GM21526 (cell line): Measurements from ENCODE around the gene ANKRD13A.
"Not testable (repeated sequence)": the region's sequence is repeated elsewhere in the genome, so short reads cannot be mapped to it uniquely, and the experiment has no call there.

ENCODE experiments used
- ATAC-seq: cut with Tn5 transposase; IDR thresholded peaks from one replicate; pipeline ENCODE4 v1.9.1; 2021; ENCODE audit warnings: moderate library complexity; ENCODE audit not compliant: unreplicated experiment, low FRiP score

Gene ANKRD13A

DNA sequence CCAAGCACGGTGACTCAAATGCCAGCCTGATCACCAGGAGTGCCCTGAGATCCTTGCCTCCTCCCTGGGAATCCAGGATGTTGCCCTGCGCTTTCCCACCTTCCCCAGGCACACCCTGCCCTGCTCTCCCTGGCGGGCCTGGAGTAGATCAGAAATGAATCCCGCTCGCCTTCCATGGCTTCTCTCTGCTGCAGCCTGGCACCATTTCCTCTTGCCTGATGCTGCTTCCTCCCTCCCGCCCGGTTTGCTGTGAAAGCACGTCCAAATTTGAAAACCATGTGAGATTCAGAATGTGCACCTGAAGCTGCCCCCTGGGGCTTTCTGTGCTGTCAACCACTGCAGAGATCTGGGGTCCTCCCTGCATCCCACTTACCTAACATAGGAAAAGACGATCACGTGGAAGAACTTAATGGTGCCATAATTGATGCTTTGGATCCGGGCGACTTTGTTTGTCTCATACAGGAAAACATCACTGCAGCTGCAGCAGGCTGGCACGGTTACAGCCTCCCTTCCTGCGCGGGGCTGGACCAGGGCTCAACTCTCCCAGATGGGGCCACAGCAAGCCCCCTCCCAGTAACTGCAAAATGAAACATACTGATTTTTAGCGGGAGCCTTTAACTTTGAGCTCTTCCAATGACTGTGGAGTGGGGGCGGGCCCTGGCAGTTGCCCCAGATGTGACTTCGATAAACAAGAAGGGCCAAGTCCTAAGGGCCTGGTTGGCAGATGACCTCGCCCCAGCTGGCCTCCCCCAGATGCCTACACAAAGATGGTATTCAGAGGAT, 74.0 kb downstream of the ANKRD13A start:
- ATAC-seq, result no peak

DNA sequence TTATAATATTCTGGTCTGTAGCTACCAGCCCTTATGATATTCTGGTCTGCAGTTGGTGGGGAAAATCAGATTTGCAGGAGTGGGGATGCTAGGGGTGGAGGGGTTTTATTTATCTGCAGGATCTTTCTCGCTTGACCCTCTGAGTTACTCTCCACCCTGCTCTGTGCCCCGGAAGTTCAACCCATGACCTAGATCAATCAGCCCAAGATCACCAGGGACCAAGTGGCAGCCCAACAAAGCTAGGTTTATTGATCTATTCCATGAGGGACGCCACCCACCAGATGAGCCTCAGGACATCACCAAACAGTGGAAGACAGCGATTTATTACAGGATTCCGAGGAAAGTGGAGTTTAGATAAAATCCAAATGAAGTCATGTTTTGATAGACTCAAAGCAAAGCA, 74.9 kb downstream of the ANKRD13A start:
- ATAC-seq, result no peak

DNA sequence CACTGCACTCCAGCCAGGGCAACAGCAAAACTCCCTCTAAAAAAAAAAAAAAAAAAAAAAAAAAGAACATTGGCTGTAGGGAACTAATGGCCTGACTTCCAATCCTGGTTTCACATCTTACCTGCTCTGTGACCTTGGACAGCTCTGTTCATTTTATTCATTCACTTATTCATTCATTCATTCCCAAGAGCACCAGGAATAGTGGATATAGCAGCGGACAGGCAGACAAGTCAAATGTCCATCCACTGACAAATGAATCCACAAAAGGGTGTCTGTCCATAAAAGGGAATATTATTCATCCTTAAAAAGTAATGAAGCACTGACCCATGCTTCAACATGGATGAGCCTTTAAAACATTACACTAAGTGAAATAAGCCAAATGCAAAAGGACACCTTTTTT, 76.7 kb downstream of the ANKRD13A start:
- ATAC-seq, result no peak

DNA sequence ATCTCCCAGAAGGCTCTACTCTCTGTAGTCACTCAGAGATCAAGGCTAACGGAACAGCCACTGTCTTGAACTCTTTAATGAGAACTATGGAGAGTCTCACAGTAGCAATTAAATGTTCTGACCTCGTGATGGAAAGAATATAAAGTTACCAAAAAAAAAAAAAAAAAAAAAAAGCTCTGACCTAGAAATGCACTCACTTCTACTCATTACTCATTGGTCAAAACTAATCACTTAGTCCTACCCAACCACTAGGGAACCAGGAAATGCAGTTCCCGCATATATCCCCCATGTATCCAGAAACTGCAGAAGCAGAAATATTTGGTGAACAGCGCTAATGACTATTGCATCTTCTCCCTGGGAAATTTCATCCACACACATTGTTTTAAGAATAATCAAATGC, 78.6 kb downstream of the ANKRD13A start:
- no peak for ATAC-seq

DNA sequence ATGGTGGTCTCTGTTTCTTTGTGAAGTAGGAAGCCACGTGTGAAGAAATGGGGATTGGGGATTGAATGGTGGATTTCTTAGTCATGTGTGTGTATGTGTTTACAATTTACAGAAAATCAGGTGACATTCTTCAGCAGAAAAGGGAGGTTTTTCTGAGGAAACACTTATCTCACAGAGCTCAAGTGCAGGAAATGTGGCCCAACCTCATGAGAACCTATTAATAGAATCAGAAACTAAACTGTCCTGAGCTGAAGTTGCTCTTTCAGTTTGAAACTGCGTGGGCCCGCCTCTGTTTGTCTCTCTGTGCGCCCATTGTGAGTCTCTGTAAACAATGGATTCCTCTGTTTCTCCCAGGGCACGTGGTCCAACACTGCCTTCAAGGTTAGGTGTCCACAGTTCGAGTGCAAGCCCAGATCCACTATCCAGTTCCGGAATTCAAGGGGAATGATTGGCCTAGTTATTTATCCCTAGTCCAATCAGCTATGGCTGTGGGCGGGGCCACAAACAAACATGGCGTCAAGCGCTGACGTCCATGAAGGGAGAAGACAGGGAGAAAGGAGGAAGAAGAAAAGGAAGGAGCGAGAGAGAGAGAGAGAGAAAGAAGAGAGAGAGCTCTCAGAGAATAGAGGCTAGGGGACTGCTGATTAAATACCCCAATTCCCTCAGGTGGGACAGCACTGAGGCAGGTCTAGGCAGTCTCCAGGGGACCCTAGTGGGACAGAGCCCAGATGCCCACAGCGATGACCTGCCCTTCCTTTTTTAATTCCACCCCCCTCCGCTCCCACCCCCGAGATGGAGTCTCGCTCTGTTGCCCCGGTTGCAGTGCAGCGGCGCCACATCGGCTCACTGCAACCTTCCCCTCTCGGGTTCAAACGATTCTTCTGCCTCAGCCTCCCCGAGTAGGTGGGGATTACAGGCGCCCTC, 80.5 kb downstream of the ANKRD13A start:
- peak; percentile 64 for ATAC-seq

DNA sequence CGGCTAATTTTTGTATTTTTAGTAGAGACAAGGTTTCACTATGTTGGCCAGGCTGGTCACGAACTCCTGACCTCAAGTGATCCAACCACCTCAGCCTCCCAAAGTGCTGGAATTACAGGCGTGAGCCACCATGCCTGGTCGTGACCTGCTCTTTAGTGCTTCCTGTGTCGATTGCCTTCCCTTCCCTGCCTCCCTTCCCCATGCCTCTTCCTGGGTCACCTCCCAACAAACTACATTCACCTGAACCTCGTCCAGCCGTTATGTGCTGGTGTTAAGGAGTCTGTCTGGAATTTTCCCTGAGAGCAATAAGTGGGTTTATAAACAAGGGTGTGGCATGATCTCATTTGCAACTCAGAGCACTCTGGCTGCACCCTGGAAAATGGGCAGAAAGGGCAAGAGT, 81.2 kb downstream of the ANKRD13A start:
- no peak for ATAC-seq

DNA sequence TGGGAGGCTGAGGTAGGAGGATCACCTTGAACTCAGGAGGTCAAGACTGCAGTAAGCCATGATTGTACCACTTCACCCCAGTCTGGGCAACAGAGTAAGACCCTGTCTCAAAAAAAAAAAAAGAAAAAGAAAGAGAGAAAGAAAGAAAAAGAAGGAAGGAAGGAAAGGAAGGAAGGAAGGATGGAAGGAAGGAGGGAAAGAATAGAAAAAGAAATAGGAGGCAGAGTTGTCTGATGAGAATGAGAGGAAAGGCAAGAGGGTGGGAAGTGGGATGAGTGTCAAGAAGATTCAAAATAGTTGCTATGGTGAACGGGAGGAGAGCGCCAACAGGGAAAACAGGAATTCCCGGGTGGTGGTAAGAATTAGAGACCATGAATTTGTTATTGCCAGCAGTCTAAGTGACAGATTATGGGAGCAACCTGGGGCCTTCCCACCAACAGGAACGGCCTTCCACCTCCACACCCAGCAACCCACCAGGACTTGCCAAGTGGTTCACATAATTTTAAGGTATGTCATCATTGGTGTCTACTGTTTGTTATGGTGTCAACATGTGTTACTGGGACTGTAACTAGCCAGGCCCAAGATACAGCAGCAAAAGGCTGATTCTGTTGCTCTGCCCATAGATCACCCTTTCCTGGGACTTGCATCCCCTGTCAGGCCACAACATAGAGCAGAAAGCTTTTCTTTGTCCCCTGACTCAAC, 85.2 kb downstream of the ANKRD13A start:
- no peak for ATAC-seq

DNA sequence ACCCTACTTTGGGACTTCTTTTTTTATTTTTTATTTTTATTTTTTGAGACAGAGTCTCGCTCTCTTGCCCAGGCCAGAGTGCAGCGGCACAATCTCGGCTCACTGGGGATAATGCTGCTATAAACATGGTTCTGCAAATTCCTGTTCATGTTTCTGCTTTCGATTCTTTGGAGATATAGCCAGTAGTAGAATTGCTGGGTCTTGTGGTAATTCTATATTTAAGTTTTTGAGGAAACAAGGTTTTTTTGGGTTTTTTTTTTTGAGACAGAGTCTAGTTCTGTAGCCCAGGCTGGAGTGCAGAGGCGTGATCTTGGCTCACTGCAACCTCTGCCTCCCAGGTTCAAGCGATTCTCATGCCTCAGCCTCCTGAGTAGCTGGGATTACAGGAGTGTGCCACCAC, 89.0 kb downstream of the ANKRD13A start:
- not testable (repeated sequence) for ATAC-seq

DNA sequence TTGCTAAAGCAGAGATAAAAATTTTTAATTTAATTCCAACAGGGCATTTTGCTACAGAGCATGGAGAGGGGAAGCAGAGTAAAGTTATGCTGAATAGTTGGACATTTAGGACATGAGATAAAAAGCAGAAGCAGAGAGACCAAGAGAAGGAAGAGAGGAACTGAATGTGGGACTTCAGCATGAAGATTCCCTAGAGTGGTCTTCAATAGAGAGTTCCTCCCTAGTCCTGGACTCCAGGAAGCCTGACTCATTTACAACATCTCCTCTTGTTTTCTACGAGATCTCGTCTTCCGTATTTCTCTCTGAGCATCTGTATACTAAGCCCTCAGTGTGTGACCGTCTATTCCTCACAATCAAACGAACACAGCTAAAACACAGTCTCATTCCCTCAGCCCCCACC, 89.7 kb downstream of the ANKRD13A start:
- ATAC-seq, result no peak
